Measurements from ENCODE around the gene FAIM.
"Not testable (repeated sequence)": the region's sequence is repeated elsewhere in the genome, so short reads cannot be mapped to it uniquely, and the experiment has no call there.

The FAIM gene

GRCh38 chr3:138680974-138681373 lies 72.4 kb downstream of the FAIM start:
- DNase-seq (ENCODE audit: low read depth) = not testable (repeated sequence)

GRCh38 chr3:138681463-138682220 lies 73.1 kb downstream of the FAIM start:
- DNase-seq (ENCODE audit: low read depth) = no peak

GRCh38 chr3:138682648-138683047 lies 74.1 kb downstream of the FAIM start:
- DNase-seq (ENCODE audit: low read depth) = no peak

All from stimulated activated CD8-positive, alpha-beta memory T cell treated with anti-CD3 and anti-CD28 coated beads, Interleukin-4, amount 100 ng/mL, for 24 hours (primary cell).